Endodermal cell (in vitro differentiated cells): ENCODE measurements around the gene ITGA7. TPM values are rescaled to one million over a fixed set of nuclear protein-coding genes. Genes with fewer than 3 reads are reported as not detected.

ENCODE experiments used
- DNase-seq: peaks from one replicate; pipeline ENCODE4 v3.0.0-alpha.2; 2017
- H3K27ac ChIP-seq: 2 replicates; pipeline ENCODE4 v1.5.1; 2013; ENCODE audit warnings: mild to moderate bottlenecking, low read depth, low read length, moderate library complexity
- H3K27me3 ChIP-seq: 2 replicates; pipeline ENCODE4 v1.6.1; 2013; ENCODE audit warnings: mild to moderate bottlenecking, low read length, moderate library complexity; ENCODE audit not compliant: insufficient read depth, control insufficient read depth, poor library complexity, severe bottlenecking
- H3K36me3 ChIP-seq: 2 replicates; pipeline ENCODE4 v1.7.0; 2013; ENCODE audit warnings: mild to moderate bottlenecking, low read length, moderate library complexity; ENCODE audit not compliant: control insufficient read depth, insufficient read depth
- H3K4me1 ChIP-seq: one replicate; pipeline ENCODE4 v1.7.0; 2013; ENCODE audit warnings: low read length; ENCODE audit not compliant: control insufficient read depth, insufficient read depth
- H3K4me3 ChIP-seq: 2 replicates; pipeline ENCODE4 v1.5.1; 2013; ENCODE audit warnings: mild to moderate bottlenecking, low read length, moderate library complexity
- H3K9ac ChIP-seq: 2 replicates; pipeline ENCODE4 v1.6.1; 2013; ENCODE audit warnings: mild to moderate bottlenecking, low read length, moderate library complexity; ENCODE audit not compliant: poor library complexity, severe bottlenecking; ENCODE audit errors: extremely low read depth
- H3K9me3 ChIP-seq: 2 replicates; pipeline ENCODE4 v1.6.1; 2013; ENCODE audit warnings: mild to moderate bottlenecking, low read length, moderate library complexity; ENCODE audit not compliant: control insufficient read depth
- H3K27ac Mint-ChIP-seq: 2 replicates; pipeline ENCODE4 v1.8.0; 2020; ENCODE audit warnings: mixed read lengths
- H3K27me3 Mint-ChIP-seq: 2 replicates; pipeline ENCODE4 v1.8.0; 2021; ENCODE audit warnings: mild to moderate bottlenecking, mixed read lengths; ENCODE audit not compliant: insufficient read depth
- H3K36me3 Mint-ChIP-seq: 2 replicates; pipeline ENCODE4 v1.8.0; 2020; ENCODE audit warnings: low read depth, mixed read lengths
- H3K4me1 Mint-ChIP-seq: 2 replicates; pipeline ENCODE4 v1.8.0; 2020; ENCODE audit warnings: mixed read lengths
- H3K4me3 Mint-ChIP-seq: 2 replicates; pipeline ENCODE4 v1.8.0; 2020; ENCODE audit warnings: mild to moderate bottlenecking, moderate library complexity, mixed read lengths
- H3K9me3 Mint-ChIP-seq: 2 replicates; pipeline ENCODE4 v1.8.0; 2020; ENCODE audit warnings: mild to moderate bottlenecking, mixed read lengths
- CTCF ChIP-seq: fragments of 200-600 bp; sonication (generic); conservative IDR thresholded peaks from 2 replicates; pipeline ENCODE4 v1.5.0; 2021; ENCODE audit warnings: antibody characterized with exemption, mild to moderate bottlenecking
- WGBS, 2 experiments: methylation state at CpG; one replicate each; pipeline versions ENCODE4 v1.1.5 to v1.1.7; 2013; ENCODE audit warnings: missing lambda C conversion rate in 2 of 2, mixed read lengths in 1 of 2; ENCODE audit not compliant: insufficient coverage in 1 of 2, insufficient read length in 1 of 2; 5-methylcytosine and 5-hydroxymethylcytosine counted together
- total RNA-seq, 2 donors: library from RNA; stranded (reverse); fragmentation: NEBNext Ultra II Directional in 1 of 2; extraction: Animal tissue kit (Norgen Biotek cat#: 25700) in 1 of 2; gene quantifications; 2 replicates in 1 of 2; 3 replicates in 1 of 2; pipeline ENCODE4 v1.2.1, GENCODE V29; 2021

The ITGA7 gene
- total RNA-seq, 2 donors from 2014 or later: 106 to 122 TPM

- Mint-ChIP-seq H3K36me3 (peaks cover 10% of the 10 kb centered on the region), H3K27me3 (peaks cover 47% of the 10 kb centered on the region), H3K9me3 (no peaks in the 10 kb centered on the region), H3K4me1 (peaks cover 35% of the 10 kb centered on the region), H3K27ac (no peak overlapping the region), H3K4me3 (peak overlapping the region; percentile 86)
- DNase-seq: peak; percentile 91
- Histone ChIP-seq H3K27ac (no peak overlapping the region), H3K9me3 (no peaks in the 10 kb centered on the region), H3K9ac (no peak overlapping the region), H3K36me3 (no peaks in the 10 kb centered on the region), H3K4me1 (no peaks in the 10 kb centered on the region), H3K27me3 (peaks cover 30% of the 10 kb centered on the region), H3K4me3 (peak overlapping the region; percentile 85)
- 46 to 50% methylated on average over 4 to 5 of the region's 5 CpGs for WGBS, 2 experiments
- TF ChIP-seq CTCF: peak; percentile 83
Observed at GRCh38 chr12:55705782-55706402, 1.8 kb downstream of the ITGA7 start.

- Mint-ChIP-seq H3K4me1 (peaks cover 35% of the 10 kb centered on the region), H3K36me3 (peaks cover 10% of the 10 kb centered on the region), H3K27me3 (peaks cover 39% of the 10 kb centered on the region), H3K4me3 (no peak overlapping the region), H3K27ac (no peak overlapping the region), H3K9me3 (no peaks in the 10 kb centered on the region)
- TF ChIP-seq CTCF: no peak
- Histone ChIP-seq H3K27me3 (peaks cover 23% of the 10 kb centered on the region), H3K36me3 (no peaks in the 10 kb centered on the region), H3K4me1 (no peaks in the 10 kb centered on the region), H3K9ac (no peak overlapping the region), H3K4me3 (no peak overlapping the region), H3K27ac (no peak overlapping the region), H3K9me3 (no peaks in the 10 kb centered on the region)
- 80 to 86% methylated on average over 1 to 9 of the region's 9 CpGs for WGBS, 2 experiments
- no peak for DNase-seq
Observed at GRCh38 chr12:55704824-55705718, 2.6 kb downstream of the ITGA7 start.

- 82 to 92% methylated on average over 5 to 6 of the region's 6 CpGs for WGBS, 2 experiments
- no peak overlapping the region for H3K4me3 ChIP-seq
- no peaks in the 10 kb centered on the region for H3K4me1 ChIP-seq
- no peaks in the 10 kb centered on the region for H3K9me3 ChIP-seq
- peaks cover 13% of the 10 kb centered on the region for H3K27me3 ChIP-seq
- no peak overlapping the region for H3K9ac ChIP-seq
- no peaks in the 10 kb centered on the region for H3K36me3 ChIP-seq
- Mint-ChIP-seq H3K4me3 (no peak overlapping the region), H3K36me3 (peaks cover 10% of the 10 kb centered on the region), H3K27me3 (peaks cover 30% of the 10 kb centered on the region), H3K9me3 (no peaks in the 10 kb centered on the region), H3K4me1 (peaks cover 35% of the 10 kb centered on the region), H3K27ac (no peak overlapping the region)
- DNase-seq: no peak
- no peak overlapping the region for H3K27ac ChIP-seq
- no peak for TF ChIP-seq CTCF
Observed at GRCh38 chr12:55703901-55704761, 3.6 kb downstream of the ITGA7 start.
